NCI-H524 treated with DMSO at 0.1 percent for 48 hours (cell line): Measurements from ENCODE around the gene LGI4.
A peak's percentile ranks its signal among the peaks of the same experiment; 100 is the strongest.

Experiments used
- DNase-seq: peaks from one replicate; lab custom pipeline; 2025; lab: John Stamatoyannopoulos, UW

Gene LGI4

DNA sequence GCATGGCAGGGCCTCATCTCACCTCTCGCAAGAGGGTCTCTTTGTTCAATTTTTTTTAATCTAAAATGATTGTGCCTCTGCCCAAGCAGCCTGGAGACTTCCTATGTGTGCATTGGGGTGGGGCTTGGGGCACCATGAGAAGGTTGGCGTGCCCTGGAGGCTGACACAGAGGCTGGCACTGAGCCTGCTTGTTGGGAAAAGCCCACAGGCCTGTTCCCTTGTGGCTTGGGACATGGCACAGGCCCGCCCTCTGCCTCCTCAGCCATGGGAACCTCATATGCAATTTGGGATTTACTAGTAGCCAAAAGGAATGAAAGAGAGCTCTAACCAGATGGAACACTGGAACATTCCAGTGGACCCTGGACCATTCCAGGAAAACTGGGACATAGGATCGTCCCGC lies 11.3 kb downstream of the LGI4 start:
- DNase-seq = no peak

DNA sequence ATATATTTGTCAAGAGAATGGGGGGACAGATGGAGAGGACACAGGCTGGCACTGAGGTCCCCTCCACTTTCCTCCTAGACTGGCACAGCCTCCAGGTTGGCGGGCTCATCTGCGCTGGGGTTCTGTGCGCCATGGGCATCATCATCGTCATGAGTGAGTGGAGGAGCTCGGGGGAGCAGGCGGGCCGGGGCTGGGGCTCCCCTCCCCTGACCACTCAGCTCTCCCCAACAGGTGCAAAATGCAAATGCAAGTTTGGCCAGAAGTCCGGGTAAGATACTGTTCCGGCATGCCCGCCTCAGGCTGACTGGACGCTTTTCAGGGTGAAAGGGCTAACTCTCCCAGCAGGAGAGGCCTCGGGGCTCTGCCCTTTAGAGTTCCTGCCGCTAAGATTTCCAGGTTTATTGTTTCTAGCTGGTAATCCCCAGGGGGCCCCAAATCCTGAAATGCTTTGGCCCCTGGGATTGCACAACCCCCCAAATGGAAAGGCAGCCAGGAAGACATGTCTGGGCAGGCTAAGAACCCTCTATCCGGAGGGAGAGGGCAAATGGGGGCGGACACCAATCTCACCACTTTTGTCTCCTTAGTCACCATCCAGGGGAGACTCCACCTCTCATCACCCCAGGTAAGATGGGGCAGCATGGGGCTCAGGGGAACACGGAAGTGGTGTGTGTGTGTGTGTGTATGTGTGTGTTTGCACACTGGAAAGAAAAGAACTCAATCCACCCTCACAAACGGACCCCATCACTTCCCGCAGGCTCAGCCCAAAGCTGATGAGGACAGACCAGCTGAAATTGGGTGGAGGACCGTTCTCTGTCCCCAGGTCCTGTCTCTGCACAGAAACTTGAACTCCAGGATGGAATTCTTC lies 11.9 kb downstream of the LGI4 start:
- DNase-seq = no peak

DNA sequence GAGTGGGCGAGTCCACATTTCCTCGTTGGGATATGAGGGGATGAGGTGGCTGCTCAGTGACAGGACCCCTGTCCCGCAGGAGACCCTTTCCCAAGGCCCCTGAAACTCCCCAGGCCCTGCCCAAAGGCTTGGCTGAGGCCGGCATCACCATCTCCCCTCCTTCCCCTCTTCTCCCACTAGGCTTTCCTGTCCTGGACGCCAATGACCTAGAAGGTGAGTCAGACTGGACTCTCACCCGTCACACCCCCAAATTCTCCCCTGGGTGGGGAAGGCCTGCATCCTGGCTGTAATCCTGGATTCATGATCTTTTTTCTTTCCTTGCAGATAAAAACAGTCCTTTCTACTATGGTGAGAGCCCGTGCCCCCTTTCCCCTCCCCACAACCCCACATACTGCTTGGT lies 14.0 kb downstream of the LGI4 start:
- DNase-seq = no peak

DNA sequence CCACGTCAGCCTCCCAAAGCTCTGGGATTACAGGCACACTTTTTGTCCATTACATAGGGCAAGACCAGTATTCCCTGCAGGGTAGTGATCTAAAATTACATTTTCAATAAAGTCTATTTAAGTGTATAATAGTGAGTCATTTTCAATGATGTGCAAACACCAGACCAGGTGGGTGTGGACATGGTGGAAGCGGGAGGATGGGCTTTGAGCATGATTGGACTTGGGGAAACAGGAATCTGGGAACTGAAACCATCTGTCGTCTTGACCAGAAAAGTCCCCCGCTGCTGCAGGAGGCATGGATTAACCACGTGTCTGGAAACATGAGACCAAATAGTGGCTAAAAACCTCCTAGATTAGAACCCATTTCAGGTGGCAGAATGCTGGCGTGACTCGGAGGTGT lies 14.4 kb downstream of the LGI4 start:
- DNase-seq = peak; percentile 90

DNA sequence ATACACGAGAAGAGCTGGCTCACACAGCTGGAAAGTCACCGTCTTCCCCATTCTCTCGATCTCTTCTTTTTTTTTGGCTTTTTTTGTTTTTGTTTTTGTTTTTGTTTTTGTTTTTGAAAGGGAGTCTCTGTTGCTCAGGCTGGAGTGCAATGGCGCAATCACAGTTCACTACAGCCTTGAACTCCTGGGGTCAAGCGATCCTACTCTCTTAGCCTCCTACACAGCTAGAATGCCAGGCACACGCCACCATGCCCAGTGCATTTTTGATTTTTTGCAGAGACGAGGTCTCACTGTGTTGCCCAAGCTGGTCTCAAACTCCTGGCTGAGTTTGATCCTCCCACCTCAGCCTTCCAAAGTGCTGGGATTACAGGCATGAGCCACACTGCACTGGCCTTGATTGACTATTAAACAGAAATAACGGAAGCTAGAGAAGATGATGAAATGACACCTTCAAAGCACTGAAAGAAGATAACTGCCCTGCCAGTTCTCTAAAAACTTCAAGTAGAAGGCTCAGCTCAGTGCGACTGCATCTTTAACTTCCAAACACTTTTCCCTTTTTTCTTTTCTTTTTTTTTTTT lies 15.2 kb downstream of the LGI4 start:
- DNase-seq = no peak

DNA sequence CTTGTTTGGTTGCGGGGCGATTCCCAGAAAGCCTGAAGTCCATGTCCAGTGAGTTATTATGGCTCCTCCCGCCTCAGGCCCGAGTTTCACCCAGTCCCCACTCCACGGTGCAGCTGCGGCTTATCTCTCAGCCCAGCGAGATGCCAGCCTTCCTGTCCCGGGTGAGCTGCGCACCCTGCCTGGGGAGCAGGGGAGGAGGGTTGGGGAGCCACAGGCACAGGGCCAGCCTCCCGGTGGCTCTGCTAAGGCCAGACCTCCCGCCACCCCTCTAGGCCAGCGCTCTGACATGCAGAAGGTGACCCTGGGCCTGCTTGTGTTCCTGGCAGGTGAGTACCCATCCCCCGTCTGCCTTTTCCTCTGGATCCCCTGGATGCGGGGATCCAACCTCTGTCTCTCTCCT lies 15.8 kb downstream of the LGI4 start:
- DNase-seq = no peak

DNA sequence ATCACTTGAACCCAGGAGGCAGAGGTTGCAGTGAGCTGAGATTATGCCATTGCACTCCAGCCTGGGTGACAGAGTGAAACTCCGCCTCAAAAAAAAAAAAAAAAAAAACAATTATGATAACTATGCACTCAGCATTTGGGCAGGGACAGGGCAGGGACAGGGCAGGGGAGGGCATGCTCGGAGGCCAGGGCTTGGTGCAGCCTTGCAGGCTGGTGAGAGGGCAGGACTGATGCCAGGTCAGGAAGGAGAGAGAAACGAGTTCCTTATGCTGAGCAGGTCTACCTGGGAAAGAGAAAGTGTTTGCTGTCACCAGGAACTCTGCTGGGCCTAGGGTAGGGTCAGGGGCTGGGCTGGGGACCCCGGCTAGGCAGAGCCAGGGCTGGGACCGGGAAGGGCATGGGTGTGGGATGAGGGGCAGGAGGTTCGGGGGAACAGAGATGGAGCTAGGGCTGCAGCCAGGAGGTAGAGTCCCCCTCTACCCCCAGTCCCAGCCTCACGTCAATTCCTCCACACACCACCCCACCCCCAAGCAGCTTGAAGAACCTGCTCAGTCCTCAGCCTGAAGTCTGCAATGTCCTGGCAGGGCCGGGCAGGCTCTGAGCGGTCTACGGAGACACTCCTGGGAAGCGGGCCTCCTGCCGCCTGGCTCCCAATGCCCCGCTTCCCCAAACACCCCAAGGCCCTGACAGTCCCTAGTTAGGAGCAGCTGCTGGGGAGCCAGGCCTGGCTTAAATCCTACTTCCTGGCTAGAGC lies 16.4 kb downstream of the LGI4 start:
- no peak for DNase-seq

DNA sequence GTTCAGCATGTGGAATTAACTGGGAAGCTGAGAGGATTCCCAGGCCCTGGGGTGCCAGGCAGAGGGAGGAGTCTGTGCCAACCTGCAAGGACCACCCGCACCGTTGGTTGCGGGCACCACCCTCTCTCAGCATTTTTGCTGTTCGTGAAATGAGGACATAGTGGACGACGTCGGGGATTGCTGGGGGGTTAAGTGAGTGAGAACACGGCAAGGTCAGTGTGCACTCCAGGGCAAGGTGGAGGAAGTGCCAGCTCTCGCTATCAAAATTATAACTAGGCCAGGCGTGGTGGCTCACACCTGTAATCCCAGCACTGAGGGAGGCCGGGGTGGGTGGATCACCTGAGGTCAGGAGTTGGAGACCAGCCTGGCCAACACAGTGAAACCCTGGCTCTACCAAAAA lies 17.1 kb downstream of the LGI4 start:
- DNase-seq = no peak

DNA sequence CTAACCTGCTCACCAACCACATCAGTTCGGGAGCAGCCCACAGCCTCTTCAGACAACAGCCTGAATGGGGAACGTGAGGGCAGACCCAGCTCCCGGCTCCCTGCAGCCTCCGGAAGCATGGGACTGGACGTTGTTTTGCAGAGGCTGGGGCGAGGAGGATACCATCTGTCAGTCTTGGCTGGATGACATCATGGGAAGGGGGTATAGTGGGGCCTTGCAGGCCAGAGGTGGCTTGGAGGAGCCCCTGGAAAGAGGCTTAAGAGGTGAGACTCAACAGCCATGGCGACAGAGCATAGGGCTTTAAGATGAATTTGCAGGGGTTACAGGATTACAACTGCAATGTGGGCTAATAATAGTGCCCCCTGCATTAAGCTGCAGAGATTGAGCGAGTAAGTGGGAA lies 17.7 kb downstream of the LGI4 start:
- DNase-seq = peak; percentile 80

DNA sequence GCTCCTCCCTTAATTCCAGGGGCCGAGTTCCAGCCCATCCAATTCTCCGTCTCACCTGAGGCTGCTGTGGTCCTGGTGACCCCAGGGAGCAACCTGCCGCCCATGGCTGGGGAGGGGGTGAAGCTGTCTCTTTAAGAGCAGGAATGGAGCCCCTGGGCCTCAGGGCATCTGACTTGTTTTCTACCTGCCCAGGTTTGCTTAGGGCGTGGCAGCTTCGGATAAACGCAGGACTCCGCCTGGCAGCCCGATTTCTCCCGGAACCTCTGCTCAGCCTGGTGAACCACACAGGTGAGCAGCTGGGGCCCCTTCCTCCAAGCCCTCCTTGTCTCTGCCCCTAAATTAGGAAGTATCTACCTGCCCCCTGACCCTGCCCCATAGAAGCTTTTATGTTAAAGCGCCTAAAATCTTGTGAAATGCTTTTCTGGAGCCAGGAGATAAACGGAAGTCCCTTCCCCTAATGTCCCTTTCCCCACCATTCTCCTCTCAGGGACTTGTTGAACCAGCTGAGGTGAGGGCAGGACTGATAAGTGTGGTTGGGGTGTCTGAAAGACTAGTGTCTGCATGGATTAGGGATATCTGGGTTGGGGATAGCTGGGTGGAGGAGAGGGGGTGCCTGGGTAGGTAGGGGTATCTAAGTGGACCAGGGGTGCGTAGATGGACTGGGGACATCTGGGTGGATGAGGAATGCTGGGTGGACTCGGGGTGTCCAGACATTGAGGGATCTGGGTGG lies 18.6 kb downstream of the LGI4 start:
- DNase-seq = no peak

DNA sequence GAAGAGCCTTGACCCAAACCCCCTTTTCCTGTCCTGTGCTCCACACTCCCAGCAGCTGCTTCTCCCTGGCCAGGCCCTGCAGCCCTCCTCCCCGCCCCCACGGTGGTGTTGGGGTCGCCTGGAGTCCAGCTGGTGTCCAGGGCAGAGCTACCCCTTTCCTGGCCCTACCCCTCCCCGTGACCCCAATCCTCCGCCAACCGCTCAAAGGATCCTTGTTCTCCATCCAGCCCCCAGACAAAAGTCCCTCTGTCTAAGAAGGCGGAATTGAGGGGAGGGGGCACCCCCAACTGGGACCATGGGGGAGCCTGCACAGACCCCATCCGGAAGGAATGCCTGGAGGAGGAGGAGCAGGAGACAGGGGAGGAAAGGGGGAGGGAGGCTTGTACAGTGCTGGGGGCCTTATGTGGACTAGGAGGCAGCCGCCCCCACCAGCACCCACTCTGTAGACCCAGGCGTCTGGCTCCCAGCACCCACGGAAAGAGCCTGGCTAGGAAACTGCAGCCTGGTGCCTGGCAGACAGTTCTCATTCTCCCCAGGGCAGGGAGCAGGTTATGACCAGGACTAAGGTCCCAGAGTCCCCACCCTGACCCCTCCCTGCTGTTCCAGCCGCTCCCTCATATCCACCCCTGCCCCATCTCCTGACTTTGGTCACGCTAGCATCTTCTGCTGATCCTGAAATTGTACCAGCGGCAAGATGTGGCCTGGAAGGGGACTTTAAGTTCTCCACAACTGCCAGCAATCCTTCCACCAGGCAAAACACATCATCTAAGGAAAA lies 19.5 kb downstream of the LGI4 start, which contains the start of gene FXYD3:
TSS of gene FXYD3 (plus strand) at position 647 of the 775 bp plus-strand sequence. CDS start 3,554 bp downstream, outside the sequence.
- DNase-seq = no peak

DNA sequence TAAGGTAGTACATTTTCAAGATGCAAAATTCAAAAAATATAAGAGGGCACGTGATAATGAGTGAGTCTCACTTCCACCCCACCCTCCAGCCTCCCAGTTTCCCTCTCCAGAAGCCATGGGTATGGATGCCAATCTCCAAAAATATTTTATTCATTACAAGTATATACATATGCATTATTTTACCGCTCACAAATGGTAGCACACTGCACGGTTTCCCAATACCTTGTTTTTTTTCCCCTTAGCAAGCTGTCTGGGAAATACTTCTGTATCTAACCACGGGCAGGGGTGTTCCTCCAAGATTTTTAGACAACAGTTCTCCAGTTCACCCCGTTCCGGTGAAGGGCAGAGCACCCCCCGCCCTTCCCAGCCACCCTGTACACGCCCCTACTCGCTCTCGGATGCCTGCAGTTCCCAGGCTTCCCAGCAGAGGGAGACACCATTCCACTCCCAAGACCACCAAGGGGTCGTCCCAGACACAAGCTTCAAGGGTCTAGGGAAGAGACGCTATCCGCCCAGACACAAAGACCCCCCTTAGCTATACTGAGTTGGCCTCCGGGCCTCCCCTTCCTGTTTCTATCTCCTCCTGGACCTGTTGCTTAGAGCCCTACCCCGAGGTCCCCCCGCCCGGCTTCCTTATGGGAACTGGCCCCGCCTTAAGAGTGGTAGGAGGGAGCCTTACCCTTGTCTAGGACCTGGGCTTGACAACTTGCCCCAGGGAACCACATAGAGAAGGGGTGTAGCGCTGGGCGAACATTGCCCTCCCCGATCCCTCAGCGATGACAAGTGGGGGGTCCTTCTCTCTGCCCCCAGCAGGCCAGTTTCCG lies 20.3 kb downstream of the LGI4 start:
- DNase-seq = no peak

DNA sequence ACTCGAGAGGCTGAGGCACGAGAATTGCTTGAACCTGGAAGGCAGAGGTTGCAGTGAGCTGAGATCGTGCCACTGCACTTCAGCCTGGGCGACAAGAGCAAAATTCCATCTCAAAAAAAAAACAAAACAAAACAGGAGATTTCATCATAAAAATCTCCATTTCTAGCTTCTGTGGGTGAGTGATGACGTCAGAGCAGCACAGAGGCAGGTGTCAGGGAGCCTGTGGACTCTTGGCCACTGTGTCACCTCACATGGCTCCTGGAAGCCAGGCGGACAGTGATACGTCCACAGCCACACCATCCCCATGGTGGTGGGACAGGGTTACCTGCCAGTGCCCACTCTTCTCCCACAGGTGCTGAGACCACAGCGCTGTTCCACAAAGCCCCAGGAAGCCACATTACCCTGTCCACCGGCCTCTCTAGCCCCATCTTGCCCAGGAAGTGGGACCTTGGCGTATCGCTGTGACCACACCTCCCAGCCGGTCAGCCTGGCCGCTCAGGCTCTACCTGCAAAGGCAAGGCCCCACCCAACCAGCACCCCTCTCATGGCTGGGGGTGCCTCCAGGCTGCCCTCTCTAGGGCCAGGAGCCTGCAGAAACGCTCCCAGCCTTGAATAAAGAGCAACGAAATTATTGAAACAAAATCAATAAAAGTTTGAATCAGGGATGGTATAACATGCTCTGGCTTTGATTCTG lies 21.7 kb downstream of the LGI4 start:
- no peak for DNase-seq

DNA sequence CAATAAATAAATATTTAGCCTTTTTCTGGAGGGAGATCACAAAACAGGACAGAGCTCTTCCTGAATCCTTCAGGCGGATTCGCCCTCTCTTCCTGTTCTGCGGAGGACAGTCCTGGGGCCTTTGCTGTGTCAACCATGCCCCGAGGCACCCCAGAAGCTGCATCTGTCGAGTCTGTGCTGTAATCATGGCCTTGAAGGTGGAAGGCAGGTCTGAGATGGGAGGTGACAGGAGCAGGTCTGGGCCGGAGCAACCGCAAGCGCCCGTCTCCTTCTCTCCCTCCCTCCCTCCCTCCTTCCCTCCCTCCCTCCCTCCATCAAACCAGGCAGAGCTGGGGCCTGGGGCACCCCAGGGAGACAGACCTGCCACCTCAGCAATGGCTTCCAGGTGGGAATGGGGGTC lies 23.9 kb downstream of the LGI4 start:
- DNase-seq = no peak

DNA sequence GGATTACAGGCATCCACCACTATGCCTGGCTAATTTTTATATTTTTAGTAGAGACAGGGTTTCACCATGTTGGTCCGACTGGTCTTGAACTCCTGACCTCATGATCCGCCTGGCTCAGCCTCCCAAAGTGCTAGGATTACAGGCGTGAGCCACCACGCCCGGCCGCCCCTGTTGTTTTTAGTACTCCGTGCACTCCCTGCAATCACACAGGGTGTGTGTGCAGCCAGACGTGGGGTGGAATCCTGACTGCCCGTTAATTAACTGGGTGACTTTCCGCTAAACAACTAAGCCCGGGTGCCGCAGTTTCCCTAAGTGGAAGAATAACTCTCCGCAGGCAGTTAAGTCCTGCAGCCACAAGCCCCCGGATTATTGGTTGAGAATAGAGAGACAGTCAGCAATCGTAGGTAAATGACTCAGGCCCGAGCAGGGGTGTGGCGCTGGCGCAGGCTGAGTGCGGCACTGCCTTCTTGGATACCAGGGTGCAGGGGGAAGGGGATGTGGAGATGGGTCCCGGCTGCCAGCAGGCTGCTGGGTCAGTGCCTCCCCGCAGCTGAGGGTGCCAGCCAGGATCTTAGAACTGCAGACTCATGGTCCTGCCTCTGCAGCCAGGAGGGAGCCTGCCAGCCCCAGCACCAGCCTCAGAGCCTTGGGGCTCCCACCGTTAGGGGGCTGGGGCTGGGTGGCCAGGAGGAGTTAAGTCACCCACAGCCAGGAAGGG lies 25.3 kb downstream of the LGI4 start:
- no peak for DNase-seq

DNA sequence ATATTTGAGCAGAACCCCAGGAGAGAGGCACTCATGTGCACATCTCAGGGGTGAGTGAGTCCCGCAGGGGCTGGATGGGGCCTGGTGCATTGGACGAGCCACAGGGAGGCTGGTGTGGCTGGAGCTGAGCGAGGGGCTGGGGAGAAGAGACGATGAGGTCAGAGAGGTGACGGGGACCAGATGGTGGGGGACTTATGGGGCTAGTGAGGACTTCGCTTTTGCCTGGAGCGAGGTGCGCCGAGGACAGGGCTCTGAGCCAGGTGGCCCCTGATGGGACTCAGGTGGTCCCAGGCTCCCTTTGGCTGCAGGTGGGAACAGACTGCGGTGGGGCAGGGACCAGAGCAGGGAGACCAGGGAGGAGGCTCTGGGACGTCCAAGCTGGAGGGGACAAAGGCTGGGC lies 26.1 kb downstream of the LGI4 start:
- no peak for DNase-seq

DNA sequence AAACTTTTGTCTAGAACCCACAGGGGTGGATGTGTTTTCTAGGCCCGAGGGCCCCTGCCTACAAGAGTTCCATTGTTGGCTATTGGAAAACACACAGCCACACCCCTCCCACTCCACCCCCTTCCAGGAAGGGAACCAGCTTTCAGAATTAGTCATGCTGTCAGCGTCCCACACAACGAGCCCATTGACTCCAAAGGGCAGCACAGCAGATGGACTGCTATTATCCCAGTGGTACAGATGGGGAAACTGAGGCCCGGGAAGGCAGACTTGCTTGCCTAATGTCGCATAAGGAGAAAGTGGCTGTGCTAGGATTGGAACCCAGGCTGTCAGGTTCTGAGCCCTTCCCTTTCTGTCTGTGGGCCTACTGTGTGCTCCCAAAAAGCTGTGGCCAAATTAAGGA lies 27.3 kb downstream of the LGI4 start:
- DNase-seq = no peak

DNA sequence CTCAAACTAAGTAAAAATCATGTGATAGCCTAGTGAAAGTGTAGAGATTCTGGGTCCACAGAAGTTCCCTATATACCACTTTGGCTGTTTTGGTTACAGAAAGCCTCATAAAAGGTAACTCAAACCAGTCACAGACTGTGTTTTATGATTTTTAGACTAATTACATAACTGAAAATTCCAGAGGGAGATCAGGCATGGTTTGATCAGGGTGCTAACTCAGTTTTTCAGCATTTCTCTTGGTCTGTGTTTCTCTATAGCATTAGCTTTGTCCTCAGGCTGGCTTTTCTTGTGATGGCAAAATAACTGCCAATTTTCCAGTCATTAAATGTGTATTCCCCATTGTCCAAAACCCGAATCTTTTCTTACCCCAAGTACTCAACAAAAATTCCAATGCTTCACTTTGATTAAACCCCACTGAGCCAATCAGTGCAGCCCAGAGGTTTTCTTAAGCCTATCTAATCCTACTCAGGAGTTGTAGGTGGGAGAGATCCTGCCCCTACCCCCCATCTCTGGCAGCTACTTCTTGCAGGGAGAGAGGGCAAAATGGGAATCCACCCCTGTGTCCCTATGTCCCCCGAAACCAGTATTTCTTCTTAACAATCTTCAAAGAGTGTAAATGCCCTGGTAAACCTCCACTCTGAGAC lies 27.8 kb downstream of the LGI4 start:
- no peak for DNase-seq

DNA sequence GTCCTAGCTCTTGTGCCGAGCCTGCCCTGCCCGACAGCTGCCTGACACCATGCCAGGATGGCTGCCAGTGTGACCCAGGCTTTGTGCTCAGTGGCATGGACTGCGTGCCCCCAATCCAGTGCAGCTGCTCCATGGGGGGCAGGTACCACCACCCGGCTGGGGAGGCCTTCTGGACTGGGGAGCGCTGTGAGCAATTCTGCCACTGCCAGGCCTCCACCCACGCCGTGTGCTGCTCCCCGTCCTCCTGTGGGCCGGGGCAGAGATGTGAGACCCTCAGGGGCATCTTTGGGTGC lies 28.6 kb downstream of the LGI4 start:
- DNase-seq = no peak
